A549 treated with AZD9567 at 1 μM for 4 hours (cell line): ENCODE data around the gene DALRD3. TPM values are rescaled to one million over a fixed set of nuclear protein-coding genes. Genes with fewer than 3 reads are reported as not detected.

Experiments used
- total RNA-seq: library from RNA; stranded (reverse); fragments of 200-300 nt; extraction: Qiagen RNA extraction; gene quantifications from 5 replicates; pipeline ENCODE4 v1.2.3, GENCODE V29; 2022; ENCODE audit not compliant: insufficient read depth

Gene DALRD3, protein sequence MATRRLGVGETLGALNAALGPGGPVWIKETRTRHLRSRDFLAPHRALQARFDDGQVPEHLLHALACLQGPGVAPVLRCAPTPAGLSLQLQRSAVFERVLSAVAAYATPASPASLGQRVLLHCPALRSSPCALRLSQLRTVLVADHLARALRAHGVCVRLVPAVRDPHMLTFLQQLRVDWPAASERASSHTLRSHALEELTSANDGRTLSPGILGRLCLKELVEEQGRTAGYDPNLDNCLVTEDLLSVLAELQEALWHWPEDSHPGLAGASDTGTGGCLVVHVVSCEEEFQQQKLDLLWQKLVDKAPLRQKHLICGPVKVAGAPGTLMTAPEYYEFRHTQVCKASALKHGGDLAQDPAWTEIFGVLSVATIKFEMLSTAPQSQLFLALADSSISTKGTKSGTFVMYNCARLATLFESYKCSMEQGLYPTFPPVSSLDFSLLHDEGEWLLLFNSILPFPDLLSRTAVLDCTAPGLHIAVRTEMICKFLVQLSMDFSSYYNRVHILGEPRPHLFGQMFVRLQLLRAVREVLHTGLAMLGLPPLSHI
- 19.8 to 26.3 TPM (median 26.0 TPM) in 5 replicates for total RNA-seq

DNA sequence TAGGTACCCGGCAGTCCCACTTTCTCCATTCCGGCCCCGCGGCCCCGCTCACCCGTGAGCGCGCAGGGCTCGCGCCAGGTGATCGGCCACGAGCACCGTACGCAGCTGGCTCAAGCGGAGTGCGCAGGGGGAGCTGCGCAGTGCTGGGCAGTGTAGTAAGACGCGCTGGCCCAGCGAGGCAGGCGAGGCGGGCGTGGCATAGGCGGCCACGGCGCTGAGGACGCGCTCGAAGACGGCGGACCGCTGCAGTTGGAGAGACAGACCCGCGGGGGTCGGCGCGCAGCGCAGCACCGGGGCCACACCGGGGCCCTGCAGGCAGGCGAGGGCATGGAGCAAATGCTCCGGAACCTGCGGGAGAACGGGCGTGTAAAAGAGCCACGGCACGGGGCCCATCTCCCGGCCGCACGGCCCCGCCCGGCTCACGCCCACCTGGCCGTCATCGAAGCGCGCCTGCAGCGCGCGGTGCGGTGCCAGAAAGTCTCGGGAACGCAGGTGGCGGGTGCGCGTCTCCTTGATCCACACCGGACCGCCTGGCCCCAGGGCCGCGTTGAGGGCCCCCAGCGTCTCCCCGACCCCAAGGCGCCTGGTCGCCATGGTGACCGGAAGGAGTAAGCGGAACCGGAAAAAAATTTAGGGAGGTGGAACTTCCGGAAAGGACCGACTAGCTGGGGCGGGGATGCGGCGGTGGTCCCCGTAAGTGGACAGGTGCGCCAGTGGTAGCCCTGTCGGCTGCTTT, at the start of gene DALRD3:
TSS of gene DALRD3 (minus strand) at position 610 of the 736 bp plus-strand sequence. CDS start at position 594, 16 bp downstream.

DNA sequence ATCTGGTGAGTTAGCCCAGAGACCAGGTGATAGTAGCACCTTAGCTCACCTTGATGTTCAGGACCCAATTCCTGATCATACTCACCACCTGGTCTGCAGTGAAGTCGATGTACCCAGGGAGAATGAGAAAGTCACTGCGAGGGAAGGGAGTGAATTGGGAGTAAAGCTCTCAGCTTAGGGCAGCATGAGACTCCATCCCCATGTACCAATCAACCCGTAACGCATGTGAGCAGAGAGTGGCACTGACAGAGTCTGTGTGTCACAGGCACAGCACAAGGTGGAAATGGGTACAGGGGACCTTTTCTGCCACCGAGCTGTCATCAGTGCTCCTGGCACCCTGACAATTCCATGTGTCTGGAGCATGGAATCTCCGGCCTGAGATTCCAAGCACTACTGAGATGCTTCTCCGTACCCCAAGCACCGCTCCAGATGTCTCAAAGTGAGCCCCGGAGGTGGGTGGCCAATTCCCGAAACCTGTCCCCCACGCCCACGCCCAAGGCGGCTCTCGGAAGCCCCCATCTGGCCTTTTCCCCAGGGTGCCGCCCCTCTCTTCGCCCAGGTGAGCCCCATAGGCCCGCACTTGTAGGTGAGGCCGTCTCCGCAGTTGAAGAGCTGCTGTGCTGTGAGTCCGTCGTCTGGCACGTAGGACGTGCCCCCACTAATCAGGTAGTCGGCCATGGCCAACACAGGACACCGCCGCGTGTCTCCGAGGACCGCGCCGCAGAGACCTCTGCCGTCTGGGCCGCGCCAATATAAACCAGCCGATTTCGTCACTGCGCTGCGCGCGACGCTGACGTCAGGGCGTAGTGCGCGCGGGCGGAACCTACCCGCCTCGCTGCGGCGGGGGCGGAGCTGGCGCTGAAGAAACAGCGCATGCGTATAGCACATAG, 10.5 kb upstream of the DALRD3 start, which contains the start of gene IMPDH2:
TSS of gene IMPDH2 (minus strand) at position 726 of the 890 bp plus-strand sequence. CDS start at position 678, 48 bp downstream.

GRCh38 chr3:49021813-49022687, 3.7 kb upstream of the DALRD3 start, which contains the start of gene NDUFAF3:
Gene NDUFAF3, plus strand, starts transcription at chr3:49022121. Its CDS starts 24 bp downstream, at chr3:49022145.

GRCh38 chr3:49007068-49007770, 11.2 kb downstream of the DALRD3 start, which contains the start of gene WDR6:
Gene WDR6, plus strand, starts transcription at chr3:49007391. Its CDS starts 41 bp downstream, at chr3:49007432.

GRCh38 chr3:48989796-48990635, 28.4 kb downstream of the DALRD3 start, which contains the start of gene P4HTM:
Gene P4HTM, plus strand, starts transcription at chr3:48990241. Its CDS starts 16 bp downstream, at chr3:48990257.

Other genes starting within 250 kb of the DALRD3 start
- 15.5 to 19.1 TPM (median 18.8 TPM) in 5 replicates for gene PRKAR2A, start 170.7 kb downstream of the DALRD3 start, total RNA-seq
- 5.8 to 10.4 TPM (median 9.5 TPM) in 5 replicates for gene SLC25A20, start 119.7 kb downstream of the DALRD3 start, total RNA-seq
- 51.8 to 67.0 TPM (median 55.1 TPM) in 5 replicates for gene ARIH2, start 99.7 kb downstream of the DALRD3 start, total RNA-seq
- 17.1 to 20.0 TPM (median 18.3 TPM) in 5 replicates for gene P4HTM, start 28.3 kb downstream of the DALRD3 start, total RNA-seq
- gene WDR6, start 11.2 kb downstream of the DALRD3 start, total RNA-seq, result 62.9 to 82.1 TPM (median 77.8 TPM) in 5 replicates
- gene NDUFAF3, start 3.5 kb upstream of the DALRD3 start, total RNA-seq, result 64.2 to 93.5 TPM (median 87.1 TPM) in 5 replicates
- gene IMPDH2, start 10.8 kb upstream of the DALRD3 start, total RNA-seq, result 128 to 175 TPM (median 165 TPM) in 5 replicates
- 35.3 to 40.4 TPM (median 38.3 TPM) in 5 replicates for gene QRICH1, start 75.5 kb upstream of the DALRD3 start, total RNA-seq
- gene QARS1, start 86.2 kb upstream of the DALRD3 start, total RNA-seq, result 138 to 189 TPM (median 143 TPM) in 5 replicates
- gene USP19, start 102.2 kb upstream of the DALRD3 start, total RNA-seq, result 23.0 to 26.1 TPM (median 24.1 TPM) in 5 replicates
- gene LAMB2, start 114.5 kb upstream of the DALRD3 start, total RNA-seq, result 98.2 to 133 TPM (median 104 TPM) in 5 replicates
- gene CCDC71, start 147.8 kb upstream of the DALRD3 start, total RNA-seq, result 13.6 to 16.8 TPM (median 15.9 TPM) in 5 replicates
- gene KLHDC8B, start 153.0 kb upstream of the DALRD3 start, total RNA-seq, result 4.2 to 7.4 TPM (median 4.6 TPM) in 5 replicates